HG02943 (cell line): Measurements from ENCODE around the gene TMEM100.

ENCODE experiments used
- ATAC-seq: cut with Tn5 transposase; IDR thresholded peaks from one replicate; pipeline ENCODE4 v1.9.1; 2021; ENCODE audit warnings: mild to moderate bottlenecking, low read depth, moderate library complexity; ENCODE audit not compliant: unreplicated experiment

TMEM100 gene

DNA sequence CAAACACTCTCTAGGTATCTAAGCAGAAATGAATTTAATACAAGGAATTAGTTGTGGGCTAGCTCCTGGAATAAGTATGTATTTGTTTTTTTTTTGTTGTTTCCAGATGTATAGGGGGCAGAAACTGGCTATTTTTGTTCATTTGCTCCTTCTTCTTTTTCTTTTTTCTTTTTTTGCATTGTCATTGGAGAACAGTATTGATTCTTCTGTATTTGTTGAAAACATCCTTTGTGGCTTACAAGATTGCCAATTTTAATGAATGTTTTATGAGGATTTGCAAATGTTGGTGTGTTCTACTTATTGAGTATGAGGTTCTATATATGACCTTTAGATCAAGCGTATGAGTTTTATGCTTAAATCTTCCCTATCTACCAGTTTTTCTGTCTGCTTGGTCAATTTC is 22.6 kb upstream of the TMEM100 start:
- no peak for ATAC-seq

DNA sequence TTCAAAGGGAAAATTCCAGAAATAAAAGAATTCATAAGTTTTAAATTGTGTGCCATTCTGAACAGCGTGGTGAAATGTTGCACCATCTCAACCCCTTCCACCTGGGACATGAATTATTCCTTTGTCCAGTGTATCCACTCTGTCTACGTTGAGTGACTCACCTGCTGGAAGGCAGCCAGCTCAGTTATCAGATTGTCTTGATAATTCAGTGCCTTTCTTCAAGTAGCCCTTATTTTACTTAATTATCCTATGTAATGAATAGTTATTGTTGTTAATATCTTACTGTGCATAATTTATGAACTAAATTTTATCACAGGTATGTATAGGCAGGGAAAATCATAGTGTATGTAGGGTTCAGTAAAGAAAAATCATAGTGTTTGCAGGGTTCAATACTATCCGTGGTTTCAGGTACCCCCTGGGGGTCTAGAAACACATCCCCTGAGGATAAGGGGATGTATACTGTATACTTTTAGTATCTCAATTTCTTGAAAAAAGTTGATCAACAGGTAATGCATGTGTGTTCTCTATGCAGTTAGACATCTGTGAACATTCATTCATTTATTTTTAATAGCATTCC is 20.5 kb upstream of the TMEM100 start:
- ATAC-seq = peak; percentile 14

DNA sequence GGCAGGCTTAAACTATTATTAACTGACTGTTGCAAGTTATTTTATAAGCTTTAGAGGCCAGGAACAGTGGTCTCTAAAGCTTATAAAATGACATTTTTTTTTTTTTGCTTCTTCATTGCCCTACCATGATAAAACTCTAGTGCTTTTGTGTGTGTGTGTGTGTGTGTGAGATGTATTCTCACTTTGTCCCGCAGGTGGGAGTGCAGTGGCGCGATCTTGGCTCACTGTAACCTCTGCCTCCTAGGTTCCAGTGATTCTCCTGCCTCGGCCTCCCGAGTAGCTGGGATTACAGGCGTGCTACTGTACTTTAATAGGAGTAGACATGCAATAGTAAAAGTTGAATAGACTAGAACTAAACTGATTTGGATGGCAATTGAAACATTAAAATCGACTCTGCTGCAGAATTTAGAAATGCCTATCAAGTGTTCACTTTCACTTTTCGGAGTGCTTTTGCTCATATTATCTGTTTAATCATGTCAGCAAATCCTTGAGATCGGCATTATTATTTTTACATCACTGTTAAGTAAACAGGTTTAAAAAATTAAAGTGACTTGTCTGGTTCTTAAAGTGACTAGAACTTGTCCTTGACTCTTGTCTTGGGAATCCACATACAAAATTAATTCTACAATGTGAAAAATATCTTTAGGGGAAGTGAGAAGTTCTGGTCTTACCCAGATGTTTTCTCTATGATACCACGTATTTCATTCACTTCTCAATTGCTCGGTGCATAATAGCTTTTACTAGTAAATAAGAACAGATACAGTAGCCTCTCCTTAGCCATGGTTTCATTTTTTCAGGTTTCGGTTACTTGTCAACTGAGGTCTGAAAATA is 19.8 kb upstream of the TMEM100 start:
- ATAC-seq = peak; percentile 77

- ATAC-seq = no peak
Measured at GRCh38 chr17:55741356-55741700, 18.7 kb upstream of the TMEM100 start.

DNA sequence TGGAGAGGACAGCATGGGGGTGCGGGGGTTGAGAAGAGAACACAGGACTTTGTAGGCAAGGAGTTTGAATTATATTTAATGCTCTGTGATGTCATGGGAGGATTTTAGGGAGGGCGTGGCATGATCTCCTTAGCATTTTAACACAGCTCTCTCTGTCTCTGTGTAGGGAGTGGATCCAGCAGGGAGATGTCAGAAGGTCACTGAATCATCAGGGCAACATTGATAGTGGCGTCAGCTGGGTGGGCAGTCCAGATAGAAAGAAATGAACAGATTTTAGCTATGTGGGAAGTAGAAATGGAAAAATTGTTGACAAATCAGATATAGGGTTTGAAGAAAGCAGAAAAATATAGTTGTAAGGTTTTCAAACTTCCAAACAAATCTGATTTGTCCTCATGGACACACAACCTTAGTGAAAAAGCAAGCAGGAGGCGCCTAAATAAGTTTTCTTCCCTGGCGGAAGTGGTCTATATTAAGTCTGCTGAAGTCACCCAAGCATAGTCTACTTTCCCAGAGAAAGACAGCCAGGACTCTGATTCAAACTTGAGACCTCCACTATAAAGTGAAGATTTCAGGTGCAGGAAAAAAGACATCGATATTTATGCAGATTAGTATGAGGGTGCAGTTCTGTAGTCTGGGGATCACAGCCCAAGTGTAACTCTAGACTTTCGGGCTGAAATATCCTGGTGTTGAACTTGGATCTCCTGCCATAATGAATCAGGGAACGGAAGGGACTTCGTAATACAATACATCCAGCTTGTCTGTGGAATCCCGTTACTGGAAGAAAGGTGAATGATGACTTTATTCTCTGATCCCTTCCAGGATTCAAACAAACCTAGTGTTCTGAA is 18.1 kb upstream of the TMEM100 start:
- no peak for ATAC-seq

GRCh38 chr17:55737976-55738501 is 15.4 kb upstream of the TMEM100 start:
- ATAC-seq = no peak

GRCh38 chr17:55735731-55736405 is 13.2 kb upstream of the TMEM100 start:
- ATAC-seq = no peak

DNA sequence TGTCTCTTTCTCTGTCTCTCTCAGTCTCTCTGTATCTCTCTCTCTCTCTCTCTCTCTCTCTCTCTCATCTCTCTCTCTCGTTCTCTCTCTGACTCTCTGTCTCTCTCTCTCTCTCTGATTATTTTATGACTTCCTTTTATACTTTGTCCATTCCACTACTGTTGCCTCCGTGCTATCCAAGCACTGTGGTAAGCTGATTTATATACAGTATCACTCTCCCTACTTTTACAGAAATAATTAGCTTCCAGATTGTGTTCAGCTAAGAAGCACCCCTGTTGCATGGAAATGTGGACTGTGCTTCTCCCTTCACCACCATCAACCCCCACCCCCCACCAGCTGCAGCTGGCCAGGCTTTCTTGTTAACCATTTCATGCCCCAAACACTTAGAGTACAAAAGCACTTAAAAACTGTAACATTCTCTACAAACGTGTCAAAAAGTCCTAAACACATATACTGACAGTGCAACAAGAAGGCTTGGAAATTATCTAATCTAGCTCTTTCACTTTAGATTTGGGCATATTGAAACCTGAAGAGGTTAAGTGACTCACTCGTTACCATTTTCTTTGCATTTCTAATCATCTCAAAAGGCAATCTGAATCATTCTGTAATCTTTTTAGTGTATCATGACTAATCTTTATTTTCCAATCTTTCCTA is 11.6 kb upstream of the TMEM100 start:
- no peak for ATAC-seq

DNA sequence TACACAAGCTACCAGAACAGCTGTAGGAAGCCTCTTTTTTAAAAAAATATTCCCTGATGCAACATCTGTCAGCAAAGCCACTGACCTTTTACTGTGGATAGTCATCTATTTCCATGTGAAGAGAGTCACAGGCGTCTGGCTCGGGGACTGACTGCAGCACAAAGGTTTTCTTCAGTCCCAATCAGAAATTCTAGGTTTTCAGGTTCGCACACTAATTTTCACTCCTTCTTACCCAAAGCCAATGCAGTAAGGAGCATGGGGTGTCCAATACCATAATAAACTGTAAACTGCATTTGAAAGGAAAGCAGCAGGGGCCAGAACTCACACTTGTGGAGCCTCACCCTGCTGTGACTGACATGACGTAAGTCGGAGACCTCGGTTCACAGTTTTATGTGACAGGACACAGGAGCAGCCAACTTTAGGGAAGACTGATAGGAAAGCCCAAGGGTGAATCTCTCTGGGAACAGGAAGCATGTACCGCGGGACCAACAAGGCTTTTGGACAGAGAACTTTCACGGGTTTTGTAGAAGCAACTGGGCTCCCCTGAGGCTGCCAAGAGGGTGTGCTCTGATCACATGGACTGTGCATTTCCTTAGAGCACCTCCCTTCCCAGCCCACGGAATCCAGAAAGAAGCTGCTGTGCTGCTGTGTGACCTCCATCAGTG is 9.1 kb upstream of the TMEM100 start:
- ATAC-seq = no peak

GRCh38 chr17:55730808-55731207 is 8.1 kb upstream of the TMEM100 start:
- no peak for ATAC-seq

- no peak for ATAC-seq
Measured at GRCh38 chr17:55730380-55730779, 7.7 kb upstream of the TMEM100 start.

DNA sequence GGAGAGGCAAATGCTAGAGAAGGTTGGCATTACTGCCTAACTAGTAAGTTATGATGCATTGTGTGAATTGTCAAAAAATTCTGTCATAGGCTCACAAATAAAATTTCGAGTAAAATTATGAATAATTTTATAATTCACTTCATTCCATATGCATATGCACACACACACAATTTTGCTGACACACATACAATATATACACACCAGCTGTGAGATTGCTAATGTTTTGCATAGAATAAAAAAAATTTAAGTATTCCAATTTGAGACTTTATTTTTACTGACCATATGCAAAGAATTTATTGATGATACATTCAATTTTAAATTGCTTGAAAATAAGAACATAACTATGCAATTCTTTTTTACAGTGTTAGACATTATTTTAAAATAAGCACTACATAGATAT is 6.8 kb upstream of the TMEM100 start:
- no peak for ATAC-seq

GRCh38 chr17:55728833-55729232 is 6.2 kb upstream of the TMEM100 start:
- ATAC-seq = no peak

DNA sequence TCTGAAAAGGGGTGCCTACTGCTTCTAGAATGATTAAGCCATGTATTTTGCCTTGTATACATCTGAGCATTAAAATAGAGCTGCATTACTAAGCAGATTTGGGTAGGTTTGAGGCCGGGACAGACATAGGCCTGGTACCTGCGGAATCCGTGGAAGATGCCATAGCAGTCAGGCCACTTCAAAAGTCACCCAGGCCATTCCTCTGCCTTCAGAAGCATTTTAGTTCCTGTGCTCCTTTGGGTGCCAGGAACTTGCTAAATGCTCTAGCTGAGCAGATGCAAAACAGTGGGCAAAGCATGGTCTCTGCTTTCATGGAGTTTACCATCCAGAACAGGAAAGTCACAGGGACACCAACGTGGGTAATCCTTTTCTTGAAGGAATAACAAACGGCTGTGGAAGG is 5.7 kb upstream of the TMEM100 start:
- no peak for ATAC-seq

DNA sequence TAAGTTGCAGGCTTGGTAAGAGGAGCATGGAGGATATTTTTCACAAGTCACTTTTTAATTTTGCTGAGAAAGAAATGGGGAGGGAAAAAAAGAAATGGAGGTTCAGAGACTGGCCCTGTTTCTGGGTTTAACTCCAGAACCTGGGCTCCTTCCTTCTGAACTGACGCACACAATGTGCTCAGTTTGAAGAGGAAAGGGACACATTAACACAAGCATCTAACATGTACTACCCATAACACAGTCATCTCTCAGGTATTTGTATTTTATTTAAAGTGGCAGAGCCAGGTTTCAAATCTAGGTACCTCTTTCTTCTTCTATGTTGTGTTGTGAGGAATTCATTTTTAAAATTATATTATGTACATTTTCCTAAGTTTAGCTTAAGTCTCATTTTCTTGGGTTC is 5.3 kb upstream of the TMEM100 start:
- no peak for ATAC-seq

DNA sequence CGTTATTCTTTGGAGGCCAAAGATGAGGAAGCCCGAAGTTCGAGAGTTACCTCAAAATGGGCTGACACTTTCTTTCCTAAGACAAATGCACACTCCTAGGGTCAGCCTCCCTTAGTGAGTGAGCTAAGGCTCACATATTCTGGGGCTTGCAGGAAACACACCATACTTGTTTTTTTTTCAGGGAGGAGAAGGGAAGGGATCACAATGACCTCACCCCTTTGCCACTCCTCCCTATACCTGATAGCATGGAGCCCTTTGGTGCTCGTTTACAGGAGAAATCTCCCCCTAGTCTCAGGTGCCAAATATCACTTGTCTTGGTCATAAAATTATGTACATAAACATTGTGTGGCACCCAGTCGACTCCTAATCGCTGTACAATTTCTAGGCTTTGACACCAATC is 4.6 kb upstream of the TMEM100 start:
- no peak for ATAC-seq

DNA sequence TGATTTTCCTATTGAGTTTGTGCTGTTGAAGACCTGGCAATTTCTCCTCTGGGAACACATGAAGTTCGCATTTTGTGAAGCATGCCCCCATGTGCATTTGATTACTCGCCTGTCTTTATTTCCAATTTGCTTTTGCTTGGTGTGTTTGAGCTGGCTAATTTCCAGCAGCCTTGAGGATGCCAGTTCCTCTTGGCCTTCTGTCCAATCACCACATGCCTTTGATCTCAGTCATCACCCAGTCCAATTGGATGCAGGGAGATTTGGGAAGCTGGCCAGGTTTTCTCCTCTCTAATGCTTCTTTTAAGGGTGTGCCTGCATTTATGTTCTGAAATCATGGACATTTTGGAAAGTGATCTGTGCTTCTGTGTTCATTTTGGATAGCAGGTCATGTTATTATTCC is 3.8 kb upstream of the TMEM100 start:
- no peak for ATAC-seq

DNA sequence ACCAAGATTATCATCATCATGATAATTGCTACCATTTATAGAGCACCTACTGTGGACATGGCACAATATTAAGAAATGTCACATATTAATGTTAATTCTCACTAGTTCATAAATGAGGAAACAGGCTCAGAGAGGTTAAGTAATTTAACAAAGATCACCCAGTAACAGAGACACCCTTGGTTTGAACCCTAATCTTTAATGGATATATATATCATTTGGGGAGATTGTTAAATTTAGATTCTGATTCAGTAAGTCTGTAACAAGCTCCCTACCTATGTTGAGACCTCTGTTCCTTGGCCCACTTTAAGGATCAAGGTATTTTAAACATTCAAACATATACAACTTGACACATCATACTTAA is 804 bp upstream of the TMEM100 start:
- ATAC-seq = no peak

DNA sequence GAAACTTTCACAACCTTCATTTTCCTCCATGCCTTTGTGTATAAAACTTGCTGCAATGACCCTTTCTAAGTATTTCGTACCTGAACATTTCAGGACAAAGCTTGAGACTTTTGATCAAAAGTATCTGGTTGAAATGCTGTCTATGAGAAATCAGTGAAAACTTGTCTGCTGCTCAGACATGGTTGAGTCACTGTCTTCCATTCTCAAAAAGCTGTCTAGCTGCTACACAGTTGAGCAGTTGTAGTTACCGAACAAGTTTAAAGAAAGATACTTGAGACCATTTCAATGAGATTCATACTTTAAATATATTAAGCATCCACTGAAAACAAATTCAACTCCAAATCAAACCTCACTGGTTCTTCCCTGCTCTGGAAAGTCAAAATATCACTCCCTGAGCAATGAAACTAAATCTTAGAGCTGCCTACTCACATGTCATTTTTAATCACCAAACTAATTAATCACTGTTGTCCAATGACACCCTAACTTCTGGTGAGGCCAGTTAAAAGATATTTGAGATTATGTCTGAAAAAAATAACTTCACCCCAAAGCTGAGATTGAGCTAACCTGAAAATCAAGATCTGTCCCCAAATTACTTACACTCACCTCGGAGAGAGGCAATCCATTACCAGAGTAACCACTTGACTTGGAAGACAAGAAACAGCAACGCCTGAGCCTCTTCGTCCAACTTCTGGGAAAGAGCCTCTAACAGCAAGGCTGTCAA is 488 bp downstream of the TMEM100 start:
- ATAC-seq = no peak
